Epithelial cell of esophagus (primary cell): Measurements from ENCODE around the gene COL6A1.

ENCODE experiments used
- DNase-seq: peaks from one replicate; pipeline ENCODE4 v3.0.0; 2010; ENCODE audit warnings: low read depth
- H3K4me3 ChIP-seq: 2 replicates; pipeline ENCODE4 v1.5.1; 2011; ENCODE audit warnings: mild to moderate bottlenecking, low read length, control low read depth
- CTCF ChIP-seq: IDR thresholded peaks from 2 replicates; pipeline ENCODE4 v1.5.1; 2011; ENCODE audit warnings: low read depth, mild to moderate bottlenecking, low read length, control low read depth, inconsistent platforms; ENCODE audit not compliant: insufficient read depth; ENCODE audit errors: missing control alignments

The COL6A1 gene

GRCh38 chr21:46009951-46010705 is 28.6 kb downstream of the COL6A1 start:
- TF ChIP-seq CTCF = no peak
- H3K4me3 ChIP-seq = no peak overlapping the region
- DNase-seq = no peak

GRCh38 chr21:46011267-46011967 is 29.8 kb downstream of the COL6A1 start:
- no peak for DNase-seq
- no peak overlapping the region for H3K4me3 ChIP-seq
- no peak for TF ChIP-seq CTCF

GRCh38 chr21:46012154-46012553 is 30.6 kb downstream of the COL6A1 start:
- no peak for TF ChIP-seq CTCF
- H3K4me3 ChIP-seq = no peak overlapping the region
- DNase-seq = no peak

- H3K4me3 ChIP-seq = no peak overlapping the region
- DNase-seq = no peak
- TF ChIP-seq CTCF = no peak
These were observed 33.3 kb downstream of the COL6A1 start for GRCh38 chr21:46014828-46015227.

GRCh38 chr21:46017148-46017547 is 35.6 kb downstream of the COL6A1 start:
- no peak for TF ChIP-seq CTCF
- no peak for DNase-seq

GRCh38 chr21:46017695-46018094 is 36.1 kb downstream of the COL6A1 start:
- DNase-seq = no peak
- TF ChIP-seq CTCF = no peak
- H3K4me3 ChIP-seq = no peak overlapping the region

More at GRCh38 chr21:46017148-46017547, 35.6 kb downstream of the COL6A1 start:
- no peak overlapping the region for H3K4me3 ChIP-seq
